H1 (cell line): ENCODE measurements around the gene CPTP. TPM values are rescaled to one million over a fixed set of nuclear protein-coding genes. Genes with fewer than 3 reads are reported as not detected.

Experiments used
- CTCF ChIA-PET: fragments of 300-600 bp; sonication (Branson Sonifier 250); formaldehyde crosslinking; loops from one replicate; lab custom pipeline; 2021; ENCODE audit not compliant: partially characterized antibody; lab: Charles Lee
- POLR2A ChIA-PET: fragments of 300-600 bp; sonication (Branson Sonifier 250); formaldehyde crosslinking; loops from one replicate; lab custom pipeline; 2021; ENCODE audit warnings: inconsistent platforms; ENCODE audit not compliant: partially characterized antibody; lab: Charles Lee
- DNase-seq, 2 experiments: peaks; one replicate each; pipeline versions ENCODE4 v3.0.0 to v3.0.0-alpha.2; 2010 to 2022; ENCODE audit warnings: low spot score in 2 of 2, low read depth in 1 of 2, mixed read lengths in 1 of 2
- FAIRE-seq: peaks from 2 replicates; lab custom pipeline; 2011; peaks lifted over from hg19 to GRCh38; lab: Jason Lieb, UNC
- H2AFZ ChIP-seq: 2 replicates; pipeline ENCODE4 v1.8.1; 2012; ENCODE audit warnings: low read length, inconsistent platforms
- H2AK5ac ChIP-seq: 2 replicates; pipeline ENCODE4 v1.6.1; 2013; ENCODE audit warnings: low read depth, low read length
- H2BK120ac ChIP-seq: replicated peaks from 2 replicates; pipeline ENCODE3; 2013; ENCODE audit warnings: low read depth, low read length, inconsistent platforms
- H2BK12ac ChIP-seq: 2 replicates; pipeline ENCODE4 v1.6.1; 2013; ENCODE audit warnings: low read depth, low read length
- H2BK15ac ChIP-seq: 2 replicates; pipeline ENCODE4 v1.6.1; 2013; ENCODE audit warnings: low read length
- H2BK20ac ChIP-seq: 2 replicates; pipeline ENCODE4 v1.6.1; 2013; ENCODE audit warnings: low read length
- H2BK5ac ChIP-seq: 2 replicates; pipeline ENCODE4 v1.6.1; 2013; ENCODE audit warnings: low read depth, low read length
- H3K14ac ChIP-seq: 2 replicates; pipeline ENCODE4 v1.6.1; 2013; ENCODE audit warnings: inconsistent platforms; ENCODE audit not compliant: insufficient read length
- H3K18ac ChIP-seq: 2 replicates; pipeline ENCODE4 v1.6.1; 2013; ENCODE audit warnings: low read length; ENCODE audit errors: extremely low read depth
- H3K23ac ChIP-seq: 2 replicates; pipeline ENCODE4 v1.6.1; 2013; ENCODE audit warnings: inconsistent platforms; ENCODE audit not compliant: insufficient read length
- H3K23me2 ChIP-seq: 2 replicates; pipeline ENCODE4 v1.6.1; 2013; ENCODE audit warnings: low read depth, low read length
- H3K27ac ChIP-seq: 2 replicates; pipeline ENCODE4 v1.6.1; 2011; ENCODE audit warnings: low read depth, low read length, inconsistent platforms
- H3K27me3 ChIP-seq, 4 experiments: replicated peaks in 1 of 4; 1 replicate in 1 of 4; 2 replicates in 3 of 4; pipeline versions ENCODE4 v1.6.1 to v1.8.1; 2011 to 2013; ENCODE audit warnings: low read length in 3 of 4, mild to moderate bottlenecking in 3 of 4, inconsistent platforms in 2 of 4, mixed read lengths in 2 of 4, moderate library complexity in 1 of 4; ENCODE audit not compliant: control insufficient read depth in 3 of 4, insufficient read depth in 3 of 4; ENCODE audit errors: extremely low read depth in 1 of 4
- H3K36me3 ChIP-seq, 4 experiments: 2 replicates each; pipeline versions ENCODE4 v1.6.1 to v1.8.1; 2011 to 2013; ENCODE audit warnings: mild to moderate bottlenecking in 4 of 4, low read length in 3 of 4, moderate library complexity in 2 of 4, control low read depth in 1 of 4, inconsistent platforms in 1 of 4; ENCODE audit not compliant: insufficient read depth in 4 of 4, control insufficient read depth in 2 of 4
- H3K4ac ChIP-seq: replicated peaks from 2 replicates; pipeline ENCODE3; 2013; ENCODE audit warnings: low read length, low read depth, mixed read lengths, inconsistent platforms; ENCODE audit not compliant: insufficient read length
- H3K4me1 ChIP-seq, 4 experiments: replicated peaks in 1 of 4; 1 replicate in 1 of 4; 2 replicates in 3 of 4; pipeline versions ENCODE4 v1.6.1 to v1.8.1; 2011 to 2013; ENCODE audit warnings: low read length in 3 of 4, inconsistent platforms in 2 of 4, mixed read lengths in 1 of 4; ENCODE audit not compliant: insufficient read depth in 4 of 4, control insufficient read depth in 3 of 4
- H3K4me2 ChIP-seq, 2 experiments: 2 replicates each; pipeline versions ENCODE4 v1.6.1 to v1.8.1; 2011 to 2013; ENCODE audit warnings: low read depth in 2 of 2, low read length in 2 of 2, control low read depth in 1 of 2, inconsistent platforms in 1 of 2, mild to moderate bottlenecking in 1 of 2; ENCODE audit not compliant: insufficient read depth in 1 of 2
- H3K4me3 ChIP-seq, 4 experiments: fragments of 200-600, 300-600 bp in 1 of 4; sonication (generic), shearing (Covaris generic), sonication (Bioruptor Twin) in 1 of 4; 2 replicates each; pipeline versions ENCODE4 v1.5.1 to v1.8.1; 2011 to 2016; ENCODE audit warnings: low read length in 4 of 4, low read depth in 3 of 4, control low read depth in 2 of 4, inconsistent platforms in 2 of 4, mild to moderate bottlenecking in 2 of 4, mixed read lengths in 1 of 4, moderate library complexity in 1 of 4; ENCODE audit not compliant: insufficient read depth in 2 of 4; ENCODE audit errors: extremely low read depth in 1 of 4
- H3K56ac ChIP-seq: replicated peaks from 2 replicates; pipeline ENCODE3; 2013; ENCODE audit warnings: low read depth, mild to moderate bottlenecking, mixed read lengths, low read length, inconsistent platforms; ENCODE audit not compliant: insufficient read length
- H3K79me1 ChIP-seq: 2 replicates; pipeline ENCODE4 v1.6.1; 2013; ENCODE audit warnings: low read depth, low read length, control low read depth
- H3K79me2 ChIP-seq, 2 experiments: 2 replicates each; pipeline versions ENCODE4 v1.6.1 to v1.8.1; 2012 to 2013; ENCODE audit warnings: low read length in 2 of 2, mild to moderate bottlenecking in 2 of 2, inconsistent platforms in 1 of 2; ENCODE audit not compliant: insufficient read depth in 2 of 2, control insufficient read depth in 1 of 2
- H3K9ac ChIP-seq, 4 experiments: replicated peaks in 1 of 4; 1 replicate in 1 of 4; 2 replicates in 3 of 4; pipeline versions ENCODE4 v1.6.1 to v1.8.1; 2011 to 2013; ENCODE audit warnings: low read depth in 3 of 4, low read length in 3 of 4, control low read depth in 2 of 4, mild to moderate bottlenecking in 2 of 4, moderate library complexity in 2 of 4, inconsistent platforms in 1 of 4; ENCODE audit errors: extremely low read depth in 1 of 4
- H3K9me3 ChIP-seq, 2 experiments: 2 replicates each; pipeline versions ENCODE4 v1.6.1 to v1.8.1; 2012 to 2013; ENCODE audit warnings: mild to moderate bottlenecking in 2 of 2, moderate library complexity in 2 of 2, control low read depth in 1 of 2, inconsistent platforms in 1 of 2, low read depth in 1 of 2, low read length in 1 of 2, mixed read lengths in 1 of 2; ENCODE audit not compliant: insufficient read depth in 2 of 2
- H4K20me1 ChIP-seq, 2 experiments: replicated peaks in 1 of 2; 2 replicates each; pipeline versions ENCODE3 to v1.8.1; 2011 to 2013; ENCODE audit warnings: inconsistent platforms in 2 of 2, low read length in 2 of 2, mild to moderate bottlenecking in 1 of 2; ENCODE audit not compliant: insufficient read depth in 2 of 2, control insufficient read depth in 1 of 2
- H4K5ac ChIP-seq: 2 replicates; pipeline ENCODE4 v1.6.1; 2013; ENCODE audit warnings: low read length, low read depth, mixed read lengths, inconsistent platforms; ENCODE audit not compliant: insufficient read length
- H4K8ac ChIP-seq: 2 replicates; pipeline ENCODE4 v1.8.0; 2013; ENCODE audit warnings: mild to moderate bottlenecking, moderate library complexity, low read length, inconsistent platforms; ENCODE audit not compliant: insufficient read depth; ENCODE audit errors: extremely low read depth
- H4K91ac ChIP-seq: replicated peaks from 2 replicates; pipeline ENCODE3; 2013; ENCODE audit warnings: low read length, mixed read lengths, inconsistent platforms; ENCODE audit not compliant: insufficient read length
- CHD2 ChIP-seq: IDR thresholded peaks from 2 replicates; pipeline ENCODE4 v1.6.1; 2012; ENCODE audit warnings: low read length, improper control_type of control experiment
- CTCF ChIP-seq, 3 experiments: IDR thresholded peaks; 1 replicate in 2 of 3; 2 replicates in 1 of 3; pipeline versions ENCODE4 v1.5.1 to v1.6.1; 2011; ENCODE audit warnings: low read length in 3 of 3, mild to moderate bottlenecking in 3 of 3, inconsistent platforms in 2 of 3, low read depth in 1 of 3, moderate library complexity in 1 of 3; ENCODE audit not compliant: insufficient read depth in 1 of 3; ENCODE audit errors: control extremely low read depth in 1 of 3
- GTF2F1 ChIP-seq: IDR thresholded peaks from 2 replicates; pipeline ENCODE4 v1.6.1; 2012; ENCODE audit warnings: low read depth, low read length, improper control_type of control experiment, borderline replicate concordance
- JUND ChIP-seq: IDR thresholded peaks from 2 replicates; pipeline ENCODE4 v1.6.1; 2011; ENCODE audit warnings: mild to moderate bottlenecking, improper control_type of control experiment, low read length
- NANOG ChIP-seq: IDR thresholded peaks from 2 replicates; pipeline ENCODE4 v1.6.1; 2011; ENCODE audit warnings: low read length, low read depth, mild to moderate bottlenecking, inconsistent platforms; ENCODE audit not compliant: insufficient read depth, poor library complexity, severe bottlenecking
- USF2 ChIP-seq: IDR thresholded peaks from 2 replicates; pipeline ENCODE4 v1.6.1; 2011; ENCODE audit warnings: low read length, improper control_type of control experiment
- whole genome bisulfite sequencing, 2 experiments: shearing (Covaris generic) in 1 of 2; methylation state at CpG; one replicate each; pipeline versions ENCODE4 v1.1.6 to v1.1.7; 2013 to 2015; ENCODE audit warnings: low lambda C conversion rate in 2 of 2, mixed read lengths in 2 of 2, inconsistent platforms in 1 of 2, low coverage in 1 of 2, missing lambda C conversion rate in 1 of 2; ENCODE audit not compliant: insufficient replicate concordance in 2 of 2, insufficient coverage in 1 of 2, insufficient read length in 1 of 2; ENCODE audit errors: extremely low coverage in 1 of 2, missing lambda C conversion rate in 1 of 2; 5-methylcytosine and 5-hydroxymethylcytosine counted together
- polyA plus RNA-seq, 7 experiments: library from polyadenylated mRNA; depleted of rRNA in 3 of 7; stranded (reverse) in 5 of 7; unstranded in 2 of 7; fragments of >200 nt in 5 of 7; fragments of 200-250 nt in 2 of 7; gene quantifications; 1 replicate in 5 of 7; 2 replicates in 1 of 7; 4 replicates in 1 of 7; pipeline versions ENCODE4 v1.2.1 to v1.2.3, GENCODE V29; 2011 to 2013; ENCODE audit warnings: missing spikeins in 2 of 7, mixed read lengths in 2 of 7
- total RNA-seq: library from RNA; stranded (reverse); fragmentation: NEBNext Ultra II Directional; extraction: Animal tissue kit (Norgen Biotek cat#: 25700); gene quantifications from 2 replicates; pipeline ENCODE4 v1.2.1, GENCODE V29; 2021

Gene CPTP
- total and polyA plus RNA-seq, 2 of the 8 experiments (the other 6 are each of a cell fraction or from before 2014, with no cell fraction given), result 8.1 to 10.6 TPM

GRCh38 chr1:1322952-1323351 lies 1.6 kb upstream of the CPTP start:
- DNase-seq (no peak), FAIRE-seq (no peak)
- Histone ChIP-seq H4K20me1 (peaks cover 25 to 39% of the 10 kb centered on the region in 2 experiments), H3K56ac (no peak overlapping the region), H3K4me3 (no peak overlapping the region), H2AK5ac (no peak overlapping the region), H4K91ac (no peak overlapping the region), H3K9ac (no peak overlapping the region), H3K79me2 (peaks cover 12 to 54% of the 10 kb centered on the region in 2 experiments; a peak in 3 of 4 replicates), H4K5ac (no peak overlapping the region), H2BK5ac (no peak overlapping the region)
- CTCF ChIA-PET, result interaction anchor here (0.8 kb wide), 1 partner anchor 47 kb away, joined by 3 read pairs; no protein-coding TSS in a partner anchor
- TF ChIP-seq USF2, result no peak
- TF ChIP-seq NANOG, result no peak
- no peak for TF ChIP-seq CTCF (IDR thresholded peaks at IDR 0.05; ENCODE audit: control extremely low read depth in 1 of 3, insufficient read depth in 1 of 3, low read depth in 1 of 3, low read length in 3 of 3)
- TF ChIP-seq JUND, result no peak
- no peak for TF ChIP-seq CHD2
- no peak for TF ChIP-seq GTF2F1
- TF ChIP-seq, all 59 proteins: peak for 0
- Histone ChIP-seq H3K27ac (no peak overlapping the region), H3K4ac (no peak overlapping the region), H3K18ac (no peak overlapping the region), H3K27me3 (no peaks in the 10 kb centered on the region), H3K36me3 (peaks cover 0 to 14% (median 6%) of the 10 kb centered on the region in 4 experiments; a peak in 6 of 8 replicates), H3K79me1 (peaks cover 37% of the 10 kb centered on the region), H3K23me2 (peaks cover 7% of the 10 kb centered on the region; the same call in 1 of the 2 replicates), H3K4me2 (peak overlapping the region in 1 of 2 experiments; percentile 41; a peak in 1 of 4 replicates), H2BK12ac (no peak overlapping the region), H2BK20ac (no peak overlapping the region), H3K4me1 (peaks cover 0 to 13% (median 3%) of the 10 kb centered on the region in 4 experiments; a peak in 5 of 7 replicates), H3K9me3 (no peaks in the 10 kb centered on the region), H2BK15ac (no peak overlapping the region), H3K14ac (no peak overlapping the region), H3K23ac (no peak overlapping the region), H4K8ac (no peak overlapping the region), H2AFZ (no peak overlapping the region), H2BK120ac (no peak overlapping the region)
- POLR2A ChIA-PET, result interaction anchor here (0.6 to 1.7 kb wide), 5 partner anchors 9 to 285 kb away, joined by 3 to 7 read pairs (median 3); partner anchors contain the start of gene CCNL2
- WGBS, 2 experiments, result 97% methylated on average over 10 of the region's 10 CpGs; no CpG with 5 or more reads in 1 of the 2 experiments
